GM20431 (cell line): ENCODE data around the gene MEAF6.

Experiments used
- in situ Hi-C: fragments of 300-500 bp; cut with MseI, MboI; formaldehyde crosslinking; loops from one replicate; pipeline ENCODE4 v1.15.0; 2020; ENCODE audit warnings: low sequenced_read_pairs; ENCODE audit not compliant: unreplicated experiment

MEAF6 gene

GRCh38 chr1:37474697-37475379, 39.7 kb downstream of the MEAF6 start:
- in situ Hi-C loops: loop anchor here (25.0 kb wide), 1 partner anchor 212 kb away; the partner anchor contains the start of gene CDCA8

GRCh38 chr1:37474046-37474696, 40.4 kb downstream of the MEAF6 start, which contains the start of gene ZC3H12A:
ZC3H12A (plus strand) TSS chr1:37474580; CDS start chr1:37475497, 917 bp downstream.
- in situ Hi-C loops: loop anchor here (25.0 kb wide), 1 partner anchor 213 kb away; the partner anchor contains the start of gene CDCA8

GRCh38 chr1:37473431-37474045, 41.0 kb downstream of the MEAF6 start:
- in situ Hi-C loops: loop anchor here (25.0 kb wide), 1 partner anchor 214 kb away; the partner anchor contains the start of gene CDCA8

- in situ Hi-C loops: loop anchor here (25.0 kb wide), 1 partner anchor 214 kb away; the partner anchor contains the start of gene CDCA8
Measured at GRCh38 chr1:37472994-37473393, 41.6 kb downstream of the MEAF6 start.

GRCh38 chr1:37472281-37472680, 42.3 kb downstream of the MEAF6 start:
- in situ Hi-C loops: loop anchor here (25.0 kb wide), 1 partner anchor 215 kb away; the partner anchor contains the start of gene CDCA8

- in situ Hi-C loops: loop anchor here (25.0 kb wide), 1 partner anchor 216 kb away; the partner anchor contains the start of gene CDCA8
Measured at GRCh38 chr1:37471345-37472231, 43.0 kb downstream of the MEAF6 start.

- in situ Hi-C loops: loop anchor here (25.0 kb wide), 1 partner anchor 218 kb away; the partner anchor contains the start of gene CDCA8
Measured at GRCh38 chr1:37469386-37469785, 45.2 kb downstream of the MEAF6 start.

- in situ Hi-C loops: loop anchor here (25.0 kb wide), 1 partner anchor 219 kb away; the partner anchor contains the start of gene CDCA8
Measured at GRCh38 chr1:37468037-37468436, 46.5 kb downstream of the MEAF6 start.

GRCh38 chr1:37465593-37466517, 48.7 kb downstream of the MEAF6 start:
- in situ Hi-C loops: loop anchor here (25.0 kb wide), 1 partner anchor 221 kb away; the partner anchor contains the start of gene CDCA8

- in situ Hi-C loops: loop anchor here (25.0 kb wide), 1 partner anchor 223 kb away; the partner anchor contains the start of gene CDCA8
Measured at GRCh38 chr1:37464443-37464842, 50.1 kb downstream of the MEAF6 start.

GRCh38 chr1:37461698-37462436, 52.7 kb downstream of the MEAF6 start:
- in situ Hi-C loops: loop anchor here (25.0 kb wide), 1 partner anchor 225 kb away; the partner anchor contains the start of gene CDCA8

GRCh38 chr1:37458551-37458950, 56.0 kb downstream of the MEAF6 start:
- in situ Hi-C loops: loop anchor here (25.0 kb wide), 1 partner anchor 229 kb away; the partner anchor contains the start of gene CDCA8

- in situ Hi-C loops: loop anchor here (25.0 kb wide), 1 partner anchor 231 kb away; the partner anchor contains the start of gene CDCA8
Measured at GRCh38 chr1:37456614-37457013, 58.0 kb downstream of the MEAF6 start.

GRCh38 chr1:37455516-37455915, 59.0 kb downstream of the MEAF6 start:
- in situ Hi-C loops: loop anchor here (25.0 kb wide), 1 partner anchor 232 kb away; the partner anchor contains the start of gene CDCA8

GRCh38 chr1:37453647-37454046, 60.9 kb downstream of the MEAF6 start:
- in situ Hi-C loops: loop anchor here (25.0 kb wide), 1 partner anchor 234 kb away; the partner anchor contains the start of gene CDCA8

- in situ Hi-C loops: loop anchor here (25.0 kb wide), 1 partner anchor 235 kb away; the partner anchor contains the start of gene CDCA8
Measured at GRCh38 chr1:37452416-37452815, 62.1 kb downstream of the MEAF6 start.

GRCh38 chr1:37449936-37450335, 64.6 kb downstream of the MEAF6 start:
- in situ Hi-C loops: loop anchor here (25.0 kb wide), 2 partner anchors 237 to 738 kb away; partner anchors contain the start of gene CDCA8
